ENCODE results near the gene HOXA10.

The HOXA10 gene

DNA sequence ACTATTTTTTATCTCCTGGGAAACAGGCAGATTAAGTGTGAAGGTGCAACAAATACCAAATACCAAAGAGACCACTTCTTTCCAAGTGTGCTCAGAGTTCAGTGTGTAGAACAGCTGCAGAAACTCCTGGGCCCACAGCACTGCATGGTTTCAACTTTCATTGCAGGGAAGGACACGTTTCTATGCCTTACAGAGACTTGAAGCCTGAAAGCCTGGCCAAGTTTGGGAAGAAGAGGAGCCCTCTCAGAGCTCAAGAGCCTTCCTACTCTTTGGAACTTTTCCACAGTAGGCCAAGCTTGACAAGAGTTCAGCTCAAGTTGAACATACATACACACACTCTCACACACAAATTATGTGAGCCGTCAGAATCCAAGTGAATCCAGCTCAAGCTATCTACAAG lies 46.1 kb downstream of the HOXA10 start:
- peak; percentile 81 for DNase-seq

DNA sequence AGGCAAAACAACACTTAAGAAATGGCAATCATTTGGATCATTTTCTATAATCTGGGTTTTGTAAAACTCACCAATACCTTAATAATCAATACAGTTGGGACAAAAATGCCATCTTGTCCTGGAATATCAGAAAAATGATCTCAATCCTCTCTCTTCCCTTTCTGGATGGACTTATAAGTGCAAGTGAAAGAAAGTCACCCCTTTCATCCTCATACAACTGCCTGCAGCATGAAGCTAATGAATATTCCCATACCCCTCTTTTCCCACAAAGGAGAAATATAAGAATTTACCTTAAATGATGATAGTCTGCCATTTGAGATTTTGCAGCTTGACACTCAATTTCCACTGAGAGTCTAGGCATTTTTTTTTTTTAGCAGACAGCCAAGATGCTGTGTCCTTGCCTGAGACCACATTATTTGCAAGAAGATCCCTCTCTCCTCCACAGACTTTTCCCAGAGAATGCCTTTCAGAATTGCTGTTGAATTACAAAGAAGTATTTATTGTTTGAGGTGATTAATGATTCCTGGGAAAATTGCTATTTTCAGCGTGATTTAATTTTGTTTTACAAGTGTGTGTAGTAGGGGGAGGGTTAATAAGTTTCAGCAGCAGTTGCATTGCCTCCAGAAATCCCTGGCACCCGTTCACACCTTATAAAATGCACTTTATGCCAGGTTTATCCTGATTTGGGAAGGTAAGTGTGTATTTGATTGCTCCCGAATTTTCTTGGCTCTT lies 47.4 kb downstream of the HOXA10 start:
- DNase-seq, result no peak

DNA sequence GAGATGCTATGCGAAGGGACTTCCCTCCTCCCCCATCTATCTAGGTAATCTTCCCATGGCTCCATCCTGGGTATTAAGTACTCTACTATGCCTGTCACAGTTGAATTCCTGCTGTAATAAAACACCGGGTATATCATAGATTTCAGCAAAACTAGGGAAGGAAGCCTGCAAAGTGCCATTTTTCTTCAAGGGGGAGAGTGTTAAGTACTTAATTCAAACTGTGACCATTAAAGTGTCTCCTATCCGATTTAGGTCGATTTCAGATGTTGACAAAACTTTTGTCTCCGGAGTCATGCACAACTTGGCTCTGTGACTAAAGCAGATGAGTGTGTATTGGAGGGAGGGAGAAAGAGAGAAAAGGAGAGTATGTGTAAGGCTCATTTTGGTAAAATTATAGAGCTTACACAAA lies 48.1 kb downstream of the HOXA10 start:
- DNase-seq, result no peak

DNA sequence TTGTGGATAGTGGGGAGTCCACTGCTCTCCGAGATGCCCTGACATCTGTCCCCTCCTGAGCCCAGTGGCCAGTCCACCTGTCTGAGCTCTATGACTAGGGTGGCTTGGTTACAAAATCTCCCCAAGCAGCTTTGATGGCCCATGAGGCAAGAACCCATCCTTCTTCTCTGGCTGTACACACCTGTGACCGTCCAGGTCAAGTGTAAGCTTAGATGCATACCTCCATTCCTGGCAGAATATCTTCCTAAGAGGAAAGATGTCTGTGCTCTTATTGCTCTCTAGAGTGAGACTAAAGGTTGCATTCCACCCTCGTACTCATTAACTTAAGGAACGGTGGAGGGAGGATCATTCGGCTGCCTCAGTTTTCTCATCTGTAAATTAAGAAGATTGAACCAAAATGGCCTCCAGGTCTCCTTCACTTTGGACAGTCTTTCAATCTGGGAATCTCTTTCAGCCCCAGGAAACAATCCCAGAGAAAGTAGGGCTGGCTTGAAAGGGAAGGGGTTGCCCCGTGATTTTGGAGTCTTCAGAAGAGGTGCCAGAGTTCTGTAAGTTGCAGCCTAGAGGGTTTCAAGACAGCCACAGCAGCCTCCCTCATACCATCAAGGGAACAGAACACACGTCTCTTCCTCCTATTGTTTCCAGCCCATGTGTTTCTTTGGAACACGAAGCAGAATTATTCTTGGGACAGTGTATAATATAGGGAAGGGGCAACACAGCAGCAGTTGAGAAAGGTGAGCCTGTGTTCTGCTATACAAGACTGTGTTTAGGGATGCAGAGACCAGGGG lies 49.0 kb downstream of the HOXA10 start:
- DNase-seq, result no peak

DNA sequence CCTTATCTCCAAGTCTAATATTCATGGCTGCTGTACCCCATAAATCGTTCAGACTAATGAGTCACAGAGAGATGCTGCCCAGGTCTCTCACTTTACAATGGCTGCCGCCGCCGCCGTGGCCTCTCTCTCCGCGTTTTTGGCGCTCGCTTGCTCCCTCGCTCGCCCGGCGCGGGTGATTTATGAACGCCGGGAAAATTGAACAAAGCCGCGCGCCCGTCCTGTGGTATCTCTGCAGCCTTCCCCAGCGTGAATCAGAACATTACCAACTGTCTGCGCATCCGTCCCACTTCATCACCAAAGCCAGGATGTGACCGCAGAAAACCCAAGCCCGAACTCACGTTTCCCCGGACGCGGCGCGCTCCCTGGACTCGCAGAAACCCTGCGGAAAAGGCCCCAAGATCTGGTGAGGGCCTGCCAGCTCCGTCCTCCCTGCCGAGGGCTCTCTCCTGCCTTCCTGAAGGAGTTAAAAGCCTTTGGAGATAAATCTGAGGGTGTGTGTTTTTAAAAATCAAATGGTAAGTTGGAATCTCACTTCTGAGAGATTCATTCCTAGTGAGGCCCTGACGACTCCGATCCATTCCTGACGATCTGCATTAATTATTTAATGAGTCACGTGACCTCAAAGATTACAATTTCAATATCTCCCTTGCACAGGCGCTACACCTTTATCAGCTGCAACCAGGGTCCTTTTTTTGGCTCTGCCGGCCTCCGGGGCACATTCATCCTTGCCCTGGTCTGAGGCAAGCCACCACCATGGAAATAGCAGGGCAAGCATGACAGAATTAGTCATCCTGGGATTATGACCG lies 49.8 kb downstream of the HOXA10 start:
- DNase-seq, result peak; percentile 32

DNA sequence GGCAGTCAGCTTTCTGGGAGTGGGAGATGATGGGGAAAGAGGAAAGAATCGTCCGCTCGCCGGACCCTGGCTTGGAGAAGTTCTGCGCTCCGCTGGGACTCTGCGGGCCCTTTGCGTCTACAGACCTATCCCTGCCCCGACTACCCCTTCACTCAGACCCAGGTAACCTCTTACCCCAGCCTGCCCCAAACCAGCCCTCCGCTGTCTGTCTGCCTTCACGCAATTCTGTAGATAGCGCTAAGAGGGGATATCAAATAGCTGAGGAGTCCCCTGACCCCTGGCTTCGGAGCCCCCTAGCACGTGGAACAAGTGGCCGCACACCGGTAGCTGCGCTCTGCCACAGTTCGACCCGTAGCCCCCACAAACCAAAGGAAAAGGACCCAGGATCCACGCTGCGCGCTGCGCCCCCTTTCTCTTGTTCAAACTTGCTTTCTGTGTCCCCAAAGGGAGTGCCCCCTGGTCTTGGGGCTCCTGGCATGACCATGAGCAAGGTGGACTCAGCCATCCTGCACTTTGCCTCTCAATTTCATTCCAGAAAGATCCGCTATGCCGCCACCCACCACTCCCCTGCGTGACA lies 50.6 kb downstream of the HOXA10 start:
- DNase-seq, result no peak

DNA sequence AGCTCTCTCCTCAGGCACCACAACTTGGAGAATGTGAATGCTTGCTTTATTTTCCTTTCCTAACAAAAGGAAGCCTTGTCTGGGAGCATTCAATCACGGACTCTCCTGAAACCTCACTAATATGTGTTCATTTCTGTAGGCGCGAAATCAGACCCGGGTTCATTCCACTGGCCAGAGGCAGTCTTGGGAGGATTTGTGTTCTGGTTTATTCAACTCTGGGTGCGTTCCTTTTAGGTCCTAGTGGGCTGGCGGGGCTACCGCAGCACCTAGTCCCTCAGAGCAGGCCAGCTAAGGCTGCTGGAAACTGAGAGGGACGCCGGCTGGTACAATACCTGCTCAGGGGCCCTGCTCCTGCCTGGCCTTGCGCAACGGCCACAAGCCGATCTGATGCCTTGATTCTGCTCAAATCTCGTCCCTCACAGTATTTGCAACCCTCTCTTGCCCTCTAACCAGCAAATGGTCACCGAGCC lies 51.1 kb downstream of the HOXA10 start:
- DNase-seq, result no peak

DNA sequence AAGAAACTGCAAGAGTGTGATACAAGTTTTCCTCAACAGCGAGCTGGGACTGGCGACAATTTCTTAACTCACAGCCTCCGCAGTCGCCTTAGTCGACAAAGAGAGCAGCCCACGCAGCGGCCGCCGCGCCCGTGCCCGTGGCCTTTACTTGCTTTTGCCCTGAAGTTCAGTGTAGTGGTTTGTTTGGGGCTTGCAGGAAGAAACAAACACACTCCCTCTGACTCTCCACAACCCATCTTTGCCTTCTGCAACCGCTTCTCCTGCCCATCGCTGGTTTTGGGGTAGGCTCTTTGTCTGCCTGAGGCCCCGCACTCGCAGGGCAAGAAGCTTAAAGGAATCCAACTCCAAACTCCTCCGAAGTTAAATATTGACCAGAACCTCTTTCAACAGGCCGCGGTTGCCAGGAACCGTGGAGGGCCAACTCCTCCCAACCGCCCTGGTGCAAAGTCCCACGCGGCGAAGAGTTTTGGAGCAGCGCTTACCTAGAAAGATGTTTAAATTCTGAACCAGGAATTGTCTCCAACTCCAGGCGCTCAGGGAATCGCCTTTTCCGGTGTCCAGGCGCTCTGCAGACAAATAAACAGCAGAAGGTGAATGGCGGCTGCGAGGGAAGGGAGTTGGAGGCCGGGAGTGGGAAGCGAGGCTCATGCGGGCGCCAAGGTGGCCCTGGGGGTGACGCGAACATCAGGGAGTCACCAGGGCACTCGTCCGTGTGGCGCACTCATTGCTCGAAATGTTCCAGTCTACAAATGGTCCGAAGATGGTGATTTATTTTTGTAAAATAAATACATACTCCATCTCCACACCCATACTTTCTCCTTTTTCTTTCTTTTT lies 51.8 kb downstream of the HOXA10 start:
- peak; percentile 28 for DNase-seq

DNA sequence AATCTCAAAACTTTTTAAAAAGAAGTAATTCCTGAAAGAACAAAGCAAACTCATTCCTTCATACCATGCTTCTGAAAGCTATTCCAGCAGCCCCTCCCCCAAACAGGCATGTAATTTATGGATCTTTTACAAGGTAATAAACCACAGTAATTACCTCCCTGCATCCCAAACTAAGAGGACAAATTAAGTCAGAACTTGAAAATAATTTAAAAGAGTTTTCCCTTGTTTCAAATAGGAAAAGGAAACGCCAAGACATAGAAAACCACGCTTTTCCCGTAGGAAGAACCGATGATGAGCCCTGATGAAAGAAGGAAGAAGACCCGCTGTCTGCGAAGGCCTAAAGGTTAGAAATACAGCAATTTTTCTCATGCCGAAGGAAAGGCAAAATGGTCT lies 52.4 kb downstream of the HOXA10 start:
- DNase-seq, result no peak
